HG03025 (cell line): ENCODE results near the gene ARID3B.
"Not testable (repeated sequence)": the region's sequence is repeated elsewhere in the genome, so short reads cannot be mapped to it uniquely, and the experiment has no call there.

Source experiments
- ATAC-seq: cut with Tn5 transposase; IDR thresholded peaks from one replicate; pipeline ENCODE4 v1.9.1; 2021; ENCODE audit warnings: mild to moderate bottlenecking, moderate library complexity; ENCODE audit not compliant: unreplicated experiment, low FRiP score

ARID3B gene

GRCh38 chr15:74540761-74541493 is at the start of gene ARID3B:
Gene ARID3B (plus strand): TSS chr15:74541220. CDS start chr15:74543937, 2,717 bp downstream.
- ATAC-seq = peak; percentile 88

GRCh38 chr15:74496648-74497047 is 44.4 kb upstream of the ARID3B start:
- no peak for ATAC-seq

- ATAC-seq = no peak
Measured at GRCh38 chr15:74497584-74497983, 43.4 kb upstream of the ARID3B start.

GRCh38 chr15:74499366-74499765 is 41.7 kb upstream of the ARID3B start:
- no peak for ATAC-seq

- ATAC-seq = no peak
Measured at GRCh38 chr15:74500401-74500800, 40.6 kb upstream of the ARID3B start.

- no peak for ATAC-seq
Measured at GRCh38 chr15:74502301-74502700, 38.7 kb upstream of the ARID3B start.

GRCh38 chr15:74504418-74504817 is 36.6 kb upstream of the ARID3B start:
- no peak for ATAC-seq

GRCh38 chr15:74504836-74505235 is 36.2 kb upstream of the ARID3B start:
- no peak for ATAC-seq

GRCh38 chr15:74505837-74506514 is 35.0 kb upstream of the ARID3B start:
- no peak for ATAC-seq

- ATAC-seq = no peak
Measured at GRCh38 chr15:74506515-74506840, 34.5 kb upstream of the ARID3B start.

GRCh38 chr15:74511583-74511982 is 29.4 kb upstream of the ARID3B start:
- no peak for ATAC-seq

GRCh38 chr15:74514059-74514458 is 27.0 kb upstream of the ARID3B start:
- not testable (repeated sequence) for ATAC-seq

- ATAC-seq = no peak
Measured at GRCh38 chr15:74517096-74517495, 23.9 kb upstream of the ARID3B start.

- no peak for ATAC-seq
Measured at GRCh38 chr15:74519311-74519710, 21.7 kb upstream of the ARID3B start.

GRCh38 chr15:74520407-74520806 is 20.6 kb upstream of the ARID3B start:
- no peak for ATAC-seq

- no peak for ATAC-seq
Measured at GRCh38 chr15:74523982-74524381, 17.0 kb upstream of the ARID3B start.

GRCh38 chr15:74525309-74525708 is 15.7 kb upstream of the ARID3B start:
- no peak for ATAC-seq

- ATAC-seq = no peak
Measured at GRCh38 chr15:74525945-74526344, 15.1 kb upstream of the ARID3B start.

GRCh38 chr15:74528876-74529275 is 12.1 kb upstream of the ARID3B start:
- no peak for ATAC-seq

GRCh38 chr15:74529921-74530320 is 11.1 kb upstream of the ARID3B start:
- ATAC-seq = no peak

- ATAC-seq = no peak
Measured at GRCh38 chr15:74530771-74531143, 10.3 kb upstream of the ARID3B start.

- ATAC-seq = no peak
Measured at GRCh38 chr15:74531144-74531811, 9.7 kb upstream of the ARID3B start.
